ENCODE results near the gene FAM156A. TPM values are rescaled to one million over a fixed set of nuclear protein-coding genes. Genes with fewer than 3 reads are reported as not detected.

The FAM156A gene
- total RNA-seq, 1 experiment from 2014 or later = 16.2 TPM

DNA sequence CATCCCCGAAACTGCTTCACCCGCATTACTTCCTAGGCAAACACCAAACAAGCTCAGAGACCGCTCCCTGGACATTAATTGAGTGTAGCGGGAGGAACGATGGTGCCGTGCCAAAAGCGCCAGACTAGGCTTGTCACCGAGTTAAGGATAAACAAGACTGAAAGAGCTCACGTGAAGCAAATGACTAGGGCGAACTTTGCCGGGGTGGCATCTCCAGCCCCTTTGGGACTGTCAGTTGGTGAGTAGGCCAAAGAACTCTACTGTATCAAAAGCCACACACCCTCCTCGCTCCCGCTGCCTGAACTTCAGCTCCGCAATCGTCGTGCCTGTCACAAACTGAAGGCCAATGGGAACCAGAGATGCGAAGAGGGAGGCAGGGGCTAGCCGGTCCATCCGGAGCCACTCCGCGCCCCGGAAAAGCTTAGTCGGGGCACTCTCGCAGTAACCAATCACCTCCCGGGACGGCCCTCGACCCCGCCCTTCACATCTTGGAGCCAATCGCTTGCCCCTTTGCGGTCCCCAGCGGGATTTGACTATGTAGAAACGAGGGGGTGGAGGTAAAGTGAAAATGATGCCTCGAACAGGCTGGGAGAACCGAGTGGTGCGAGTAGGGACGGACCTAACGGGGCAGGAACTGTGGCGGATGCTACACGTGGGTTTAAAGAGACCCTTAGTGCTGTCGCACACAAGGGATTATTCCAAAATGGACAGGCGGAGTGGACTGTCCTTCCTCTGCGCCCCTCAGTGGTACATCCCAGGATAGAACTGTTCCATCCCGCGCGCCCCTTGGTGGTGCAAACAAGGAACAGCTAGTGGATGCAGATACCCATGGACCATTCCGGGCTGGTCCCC, 37.0 kb upstream of the FAM156A start (continued):
- TF ChIP-seq, protein P1, sequence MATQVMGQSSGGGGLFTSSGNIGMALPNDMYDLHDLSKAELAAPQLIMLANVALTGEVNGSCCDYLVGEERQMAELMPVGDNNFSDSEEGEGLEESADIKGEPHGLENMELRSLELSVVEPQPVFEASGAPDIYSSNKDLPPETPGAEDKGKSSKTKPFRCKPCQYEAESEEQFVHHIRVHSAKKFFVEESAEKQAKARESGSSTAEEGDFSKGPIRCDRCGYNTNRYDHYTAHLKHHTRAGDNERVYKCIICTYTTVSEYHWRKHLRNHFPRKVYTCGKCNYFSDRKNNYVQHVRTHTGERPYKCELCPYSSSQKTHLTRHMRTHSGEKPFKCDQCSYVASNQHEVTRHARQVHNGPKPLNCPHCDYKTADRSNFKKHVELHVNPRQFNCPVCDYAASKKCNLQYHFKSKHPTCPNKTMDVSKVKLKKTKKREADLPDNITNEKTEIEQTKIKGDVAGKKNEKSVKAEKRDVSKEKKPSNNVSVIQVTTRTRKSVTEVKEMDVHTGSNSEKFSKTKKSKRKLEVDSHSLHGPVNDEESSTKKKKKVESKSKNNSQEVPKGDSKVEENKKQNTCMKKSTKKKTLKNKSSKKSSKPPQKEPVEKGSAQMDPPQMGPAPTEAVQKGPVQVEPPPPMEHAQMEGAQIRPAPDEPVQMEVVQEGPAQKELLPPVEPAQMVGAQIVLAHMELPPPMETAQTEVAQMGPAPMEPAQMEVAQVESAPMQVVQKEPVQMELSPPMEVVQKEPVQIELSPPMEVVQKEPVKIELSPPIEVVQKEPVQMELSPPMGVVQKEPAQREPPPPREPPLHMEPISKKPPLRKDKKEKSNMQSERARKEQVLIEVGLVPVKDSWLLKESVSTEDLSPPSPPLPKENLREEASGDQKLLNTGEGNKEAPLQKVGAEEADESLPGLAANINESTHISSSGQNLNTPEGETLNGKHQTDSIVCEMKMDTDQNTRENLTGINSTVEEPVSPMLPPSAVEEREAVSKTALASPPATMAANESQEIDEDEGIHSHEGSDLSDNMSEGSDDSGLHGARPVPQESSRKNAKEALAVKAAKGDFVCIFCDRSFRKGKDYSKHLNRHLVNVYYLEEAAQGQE (IDR thresholded peaks at IDR 0.05; ENCODE audit: low read depth) = no peak
- TF ChIP-seq SP1 (IDR thresholded peaks at IDR 0.05; ENCODE audit: low read depth) (peak; percentile 86), POLR2AphosphoS5 (IDR thresholded peaks at IDR 0.05; ENCODE audit: low read depth, low read length) (peak; percentile 65; the same call in 1 of the 2 replicates), SIN3A (IDR thresholded peaks at IDR 0.05; ENCODE audit: low read depth) (no peak), ZFX (IDR thresholded peaks at IDR 0.05) (0 out of 2 replicates have a peak, but pooled peaks have one; percentile 31), ZNF274 (IDR thresholded peaks at IDR 0.05; ENCODE audit: low read depth, low read length) (no peak), ELF1 (IDR thresholded peaks at IDR 0.05; ENCODE audit: borderline replicate concordance, low read depth) (no peak), EGR1 (IDR thresholded peaks at IDR 0.05; ENCODE audit: low read depth) (no peak)
- TF ChIP-seq, protein P2, sequence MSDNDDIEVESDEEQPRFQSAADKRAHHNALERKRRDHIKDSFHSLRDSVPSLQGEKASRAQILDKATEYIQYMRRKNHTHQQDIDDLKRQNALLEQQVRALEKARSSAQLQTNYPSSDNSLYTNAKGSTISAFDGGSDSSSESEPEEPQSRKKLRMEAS (IDR thresholded peaks at IDR 0.05) = 0 out of 2 replicates have a peak, but pooled peaks have one; percentile 56

DNA sequence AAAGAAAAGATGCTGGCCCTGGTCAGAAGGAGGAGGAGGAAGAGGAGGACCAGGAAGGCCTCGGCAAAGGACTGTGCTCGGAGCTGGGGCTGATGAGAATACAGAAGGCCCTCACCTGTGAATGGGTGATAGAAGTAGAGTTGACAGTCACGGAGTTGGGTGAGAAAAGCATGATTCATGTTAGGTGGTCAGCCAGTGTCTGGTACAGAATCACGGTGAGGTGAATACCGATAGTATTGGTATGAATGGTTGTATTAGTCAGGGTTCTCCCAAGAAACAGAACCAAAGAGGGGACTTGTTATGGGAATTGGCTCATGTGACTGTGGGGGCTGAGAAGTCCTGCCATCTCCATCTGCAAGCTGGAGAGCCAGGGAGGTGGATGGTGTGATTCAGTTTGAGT, 32.5 kb upstream of the FAM156A start:
- Histone ChIP-seq H2AFZ (ENCODE audit: low read depth, low read length, poor library complexity, severe bottlenecking) (no peak overlapping the region), H3K27ac (ENCODE audit: low read depth, low read length) (no peak overlapping the region), H3K4me1 (ENCODE audit: control insufficient read depth in 1 of 2, insufficient read depth in 2 of 2, low read length in 2 of 2) (peaks cover 0 to 7% of the 10 kb centered on the region in 2 experiments; a peak in 1 of 4 replicates), H3K36me3 (ENCODE audit: control insufficient read depth in 1 of 2, insufficient read depth in 2 of 2, low read length in 2 of 2) (no peaks in the 10 kb centered on the region), H4K20me1 (ENCODE audit: insufficient read depth) (no peaks in the 10 kb centered on the region), H3K9me3 (ENCODE audit: control insufficient read depth in 1 of 2, insufficient read depth in 1 of 2, low read depth in 1 of 2, low read length in 2 of 2) (no peaks in the 10 kb centered on the region), H3K9ac (ENCODE audit: low read length) (no peak overlapping the region), H3K9me2 (ENCODE audit: insufficient read depth) (no peaks in the 10 kb centered on the region), H3K4me3 (replicated peaks in 1 of 2; ENCODE audit: low read depth in 1 of 2, low read length in 2 of 2) (no peak overlapping the region), H3K4me2 (ENCODE audit: low read length) (no peak overlapping the region), H3K27me3 (ENCODE audit: insufficient read depth, low read length) (no peaks in the 10 kb centered on the region), H3K79me2 (ENCODE audit: insufficient read depth, low read length) (peaks cover 10% of the 10 kb centered on the region)
- ChIA-PET CTCF (no interaction called here), POLR2A (no interaction called here), RAD21 (ENCODE audit: low non-redundant PET in 1 of 2, low total read pairs in 2 of 2, uncharacterized antibody in 2 of 2, unreplicated experiment in 2 of 2) (no interaction called here)
- no TSS peak for BruUV-seq (replicated peaks)
- ATAC-seq = no peak
- intact Hi-C loops (cut with micrococcal nuclease) = no loop called here
- DNase-seq (ENCODE audit: low read depth, low spot score) = no peak
- TF ChIP-seq, protein P1 (IDR thresholded peaks at IDR 0.05; ENCODE audit: low read depth) = no peak
- no peak for TF ChIP-seq TCF7L2 (IDR thresholded peaks at IDR 0.05; ENCODE audit: borderline replicate concordance, extremely low read depth, insufficient read depth, insufficient read length)
- no peak for TF ChIP-seq POLR2A (IDR thresholded peaks at IDR 0.05; ENCODE audit: borderline replicate concordance, extremely low read depth, insufficient read depth, insufficient read length)
- TF ChIP-seq, protein P3, sequence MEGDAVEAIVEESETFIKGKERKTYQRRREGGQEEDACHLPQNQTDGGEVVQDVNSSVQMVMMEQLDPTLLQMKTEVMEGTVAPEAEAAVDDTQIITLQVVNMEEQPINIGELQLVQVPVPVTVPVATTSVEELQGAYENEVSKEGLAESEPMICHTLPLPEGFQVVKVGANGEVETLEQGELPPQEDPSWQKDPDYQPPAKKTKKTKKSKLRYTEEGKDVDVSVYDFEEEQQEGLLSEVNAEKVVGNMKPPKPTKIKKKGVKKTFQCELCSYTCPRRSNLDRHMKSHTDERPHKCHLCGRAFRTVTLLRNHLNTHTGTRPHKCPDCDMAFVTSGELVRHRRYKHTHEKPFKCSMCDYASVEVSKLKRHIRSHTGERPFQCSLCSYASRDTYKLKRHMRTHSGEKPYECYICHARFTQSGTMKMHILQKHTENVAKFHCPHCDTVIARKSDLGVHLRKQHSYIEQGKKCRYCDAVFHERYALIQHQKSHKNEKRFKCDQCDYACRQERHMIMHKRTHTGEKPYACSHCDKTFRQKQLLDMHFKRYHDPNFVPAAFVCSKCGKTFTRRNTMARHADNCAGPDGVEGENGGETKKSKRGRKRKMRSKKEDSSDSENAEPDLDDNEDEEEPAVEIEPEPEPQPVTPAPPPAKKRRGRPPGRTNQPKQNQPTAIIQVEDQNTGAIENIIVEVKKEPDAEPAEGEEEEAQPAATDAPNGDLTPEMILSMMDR (IDR thresholded peaks at IDR 0.05 in 2 of 3, conservative IDR thresholded peaks at IDR 0.05 in 1 of 3; ENCODE audit: borderline replicate concordance in 1 of 3, insufficient read depth in 1 of 3, low read depth in 2 of 3, low read length in 2 of 3) = no peak
- TF ChIP-seq CBX3 (IDR thresholded peaks at IDR 0.05; ENCODE audit: low read depth) = no peak
- TF ChIP-seq, protein P2 (IDR thresholded peaks at IDR 0.05) = no peak

Data from HCT116 (cell line).